Omental fat pad (tissue), 4 donors: ENCODE data around the gene POP4. TPM values are rescaled to one million over a fixed set of nuclear protein-coding genes. Genes with fewer than 3 reads are reported as not detected.

Source experiments
- ATAC-seq: fragments of 150-250 bp; one replicate; pipeline ENCODE4 v1.9.1; 2016; ENCODE audit warnings: mild to moderate bottlenecking, moderate library complexity; ENCODE audit not compliant: low FRiP score
- DNase-seq: peaks from one replicate; pipeline ENCODE4 v3.0.0-alpha.2; 2019; ENCODE audit warnings: low spot score
- CTCF ChIP-seq, 3 donors: fragments of 450-650 bp; IDR thresholded peaks; one replicate each; pipeline ENCODE4 v1.5.1; 2016 to 2017; ENCODE audit warnings: antibody characterized with exemption in 3 of 3, mild to moderate bottlenecking in 3 of 3, moderate library complexity in 2 of 3
- total RNA-seq, 4 donors: library from RNA; depleted of rRNA; stranded (reverse); fragments of >200 nt; gene quantifications; one replicate each; pipeline ENCODE4 v1.1.0, GENCODE V29; 2016

Gene POP4
- total RNA-seq, 4 donors from 2014 or later = 52.9 to 62.4 (median 55.0) TPM

DNA sequence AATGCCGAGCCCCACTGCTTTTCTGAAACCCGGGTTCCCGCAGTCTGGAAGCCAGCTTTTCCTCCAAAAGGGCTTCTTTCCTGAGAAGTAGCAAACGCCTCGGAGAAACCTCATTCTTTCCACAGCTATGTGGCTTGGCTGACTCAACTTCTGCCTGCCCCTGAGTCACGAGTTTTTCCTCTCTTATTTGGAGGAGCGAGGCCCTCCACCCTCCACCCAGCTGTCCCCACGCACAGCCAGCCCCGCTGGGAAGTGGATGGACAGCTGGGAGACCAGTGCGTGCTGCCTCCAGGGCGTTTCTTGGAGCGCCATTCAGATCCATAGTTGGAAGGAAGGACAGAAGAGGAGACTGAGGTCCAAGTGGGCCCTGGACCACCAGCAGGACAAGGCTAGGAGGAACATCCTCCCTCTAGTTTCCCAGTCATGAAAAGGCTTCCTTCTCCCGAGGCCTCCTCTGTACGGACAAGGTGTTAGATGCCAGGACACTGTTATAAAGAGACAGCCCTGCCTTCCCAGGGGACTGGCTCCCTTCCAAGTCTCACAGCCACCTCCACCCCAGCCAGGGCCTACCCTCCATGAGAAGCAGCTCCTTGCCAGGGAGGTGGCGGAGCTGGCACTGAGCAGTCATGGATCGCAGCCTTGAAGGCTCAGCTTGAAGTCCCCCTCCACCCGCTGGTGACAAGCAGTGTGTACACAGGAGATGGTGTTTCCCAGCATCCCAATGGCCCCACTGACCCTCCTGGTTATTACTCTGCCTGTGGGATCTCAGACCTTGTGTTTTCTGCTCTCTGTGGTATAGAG lies 56.7 kb downstream of the POP4 start:
- no peak for TF ChIP-seq CTCF (IDR thresholded peaks at IDR 0.05)
- peak; percentile 85 for ATAC-seq

GRCh38 chr19:29663861-29664752 lies 58.0 kb downstream of the POP4 start:
- DNase-seq = no peak
- no peak for TF ChIP-seq CTCF (IDR thresholded peaks at IDR 0.05)
- ATAC-seq = no peak

More for the DNA sequence above, 56.7 kb downstream of the POP4 start:
- DNase-seq = peak; percentile 45

GRCh38 chr19:29664753-29665214 lies 58.7 kb downstream of the POP4 start:
- ATAC-seq (no peak), DNase-seq (no peak)
- no peak for TF ChIP-seq CTCF (IDR thresholded peaks at IDR 0.05)

- ATAC-seq (peak; percentile 81), DNase-seq (peak; percentile 67)
- TF ChIP-seq CTCF (IDR thresholded peaks at IDR 0.05) = no peak
Measured at GRCh38 chr19:29665215-29665825, 59.2 kb downstream of the POP4 start, which contains the start of gene PLEKHF1. TSS of gene PLEKHF1 (plus strand) at chr19:29665461. CDS start at chr19:29673840, 8,379 bp downstream.

DNA sequence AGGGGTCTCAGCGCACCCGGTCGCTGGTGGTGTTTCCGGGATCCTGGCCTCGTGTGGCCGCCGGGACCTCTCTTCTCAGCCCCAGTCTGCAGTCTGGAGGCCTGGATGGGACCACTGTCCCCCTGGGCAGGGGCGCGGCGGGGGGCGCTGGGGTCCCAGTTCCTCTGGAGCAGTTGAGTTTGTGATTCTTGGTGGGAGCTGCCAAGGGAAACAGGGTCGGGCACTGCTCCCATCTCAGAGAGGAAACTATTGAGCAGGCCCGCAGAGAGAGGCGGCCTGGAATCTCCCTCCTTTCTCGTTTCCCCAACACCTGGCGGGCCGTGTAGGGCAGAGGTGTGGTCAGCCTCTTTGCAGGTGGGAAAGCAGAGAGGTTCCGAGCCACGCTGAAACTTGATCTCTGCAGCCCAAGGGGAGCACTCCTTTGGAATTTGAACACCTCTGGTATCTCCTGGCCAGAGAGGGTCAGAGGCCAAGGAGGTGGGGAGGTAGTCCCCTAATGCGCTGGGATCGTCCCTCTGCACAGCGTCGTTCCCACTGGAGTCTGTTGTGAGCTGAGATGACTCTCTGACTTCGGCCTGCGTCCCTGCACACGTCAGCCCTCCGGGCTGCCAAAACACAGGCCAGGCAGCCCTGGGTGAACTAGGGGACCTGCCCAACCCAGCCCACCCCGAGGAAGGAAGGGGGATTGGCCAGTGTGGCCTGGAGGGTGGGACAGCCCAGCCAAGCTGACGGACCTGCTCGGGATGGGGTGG lies 59.9 kb downstream of the POP4 start:
- ATAC-seq = peak; percentile 23
- TF ChIP-seq CTCF (IDR thresholded peaks at IDR 0.05) = no peak
- no peak for DNase-seq

Other genes with a start within 250 kb of the POP4 start
- not detected for gene VSTM2B, start 80.3 kb upstream of the POP4 start, total RNA-seq
- 10 to 100 TPM; 10.7 to 55.5 (median 21.5) TPM for gene PLEKHF1, start 59.2 kb downstream of the POP4 start, total RNA-seq
- gene C19orf12, start 109.0 kb downstream of the POP4 start, total RNA-seq = 100 to 1,000 TPM; 105 to 260 (median 142) TPM
- gene CCNE1, start 205.7 kb downstream of the POP4 start, total RNA-seq = 1 to 10 TPM in 3 of 4 donors, not detected in 1; 1.9 to 3.8 (median 2.9) TPM